HG03108 (cell line): ENCODE results near the gene MTRR.

ENCODE experiments used
- ATAC-seq: cut with Tn5 transposase; IDR thresholded peaks from one replicate; pipeline ENCODE4 v1.9.1; 2021; ENCODE audit warnings: moderate library complexity; ENCODE audit not compliant: unreplicated experiment

Gene MTRR

DNA sequence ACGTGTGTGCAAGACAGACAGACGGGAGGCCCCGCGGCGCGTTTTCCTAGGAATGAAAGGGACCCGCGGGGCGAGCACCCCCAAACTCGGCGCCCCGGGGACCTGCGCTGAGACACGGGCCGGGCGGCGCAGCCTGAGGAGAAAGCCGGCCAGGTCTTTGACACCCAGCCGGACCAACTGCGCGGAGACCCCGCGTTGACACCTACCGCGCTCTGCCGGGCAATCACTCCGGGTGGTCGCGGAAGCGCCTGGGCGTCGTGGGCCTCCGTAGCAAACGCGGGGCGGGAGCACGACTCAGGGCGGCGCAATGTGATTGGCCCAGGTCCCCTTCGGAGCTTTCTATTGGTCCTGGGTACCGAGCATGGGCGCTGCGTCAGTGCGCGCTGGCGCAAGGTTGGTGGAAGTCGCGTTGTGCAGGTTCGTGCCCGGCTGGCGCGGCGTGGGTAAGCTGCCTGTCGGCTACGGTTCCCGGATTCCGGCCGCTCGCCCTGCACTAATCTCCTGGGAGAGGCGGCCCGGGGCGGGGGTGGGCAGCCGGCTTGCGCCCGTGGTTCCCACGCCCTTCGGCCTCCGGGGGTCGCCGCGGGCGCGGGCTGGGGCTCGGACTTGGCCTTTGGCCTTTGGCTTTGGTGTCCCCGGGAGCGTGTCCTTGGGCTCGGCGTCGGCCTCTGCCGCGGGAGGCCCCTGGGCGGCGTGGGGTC lies at the start of gene MTRR, which contains the start of gene FASTKD3:
TSS of gene MTRR (plus strand) at position 376 of the 701 bp plus-strand sequence. CDS start 1,647 bp downstream, outside the sequence.
TSS of gene FASTKD3 (minus strand) at position 259 of the 701 bp plus-strand sequence. CDS start 948 bp downstream, outside the sequence.
- peak; percentile 96 for ATAC-seq

DNA sequence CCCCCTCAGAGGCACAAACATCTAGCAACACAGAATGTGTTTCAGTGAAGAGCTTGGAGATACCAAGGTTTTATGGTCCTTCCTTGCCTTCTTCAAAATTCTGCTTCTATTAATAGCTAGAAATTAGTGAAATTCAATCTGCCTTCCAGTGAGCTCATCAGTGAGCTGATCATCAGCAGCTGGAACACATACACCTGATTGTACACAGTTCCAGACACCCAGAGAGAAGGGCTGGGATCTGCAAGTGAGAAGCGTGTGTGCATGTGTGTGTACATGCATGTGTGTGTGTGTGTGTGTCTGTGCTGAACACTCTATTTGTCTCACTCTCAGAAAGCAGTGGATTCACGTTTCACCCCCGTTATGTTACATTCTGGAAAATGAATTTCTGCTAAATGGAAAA lies 46.5 kb upstream of the MTRR start:
- ATAC-seq = no peak

- no peak for ATAC-seq
These were observed 45.4 kb upstream of the MTRR start for GRCh38 chr5:7823594-7823993.

- no peak for ATAC-seq
These were observed 44.0 kb upstream of the MTRR start for GRCh38 chr5:7824995-7825394.

GRCh38 chr5:7825630-7826029 lies 43.3 kb upstream of the MTRR start:
- ATAC-seq = no peak

GRCh38 chr5:7827610-7828009 lies 41.3 kb upstream of the MTRR start:
- no peak for ATAC-seq

- no peak for ATAC-seq
These were observed 40.7 kb upstream of the MTRR start for GRCh38 chr5:7828269-7828668.

DNA sequence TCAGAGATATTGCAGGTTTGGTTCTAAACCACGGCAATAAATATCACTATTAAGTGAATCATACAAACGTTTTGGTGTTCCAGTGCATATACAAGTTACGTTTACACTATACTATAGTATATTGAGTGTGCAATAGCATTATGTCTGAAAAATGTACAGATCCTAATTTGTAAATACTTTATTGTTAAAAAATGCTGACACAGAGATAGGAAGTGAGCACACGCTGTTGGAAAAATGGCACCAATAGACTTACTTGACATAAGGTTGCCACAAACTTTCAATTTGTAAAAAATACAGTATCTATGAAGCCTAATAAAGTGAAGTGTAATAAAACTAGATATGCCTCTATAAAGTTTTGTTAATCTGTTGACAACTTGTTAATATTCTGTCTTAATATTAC lies 34.0 kb upstream of the MTRR start:
- no peak for ATAC-seq

GRCh38 chr5:7837403-7837802 lies 31.5 kb upstream of the MTRR start:
- ATAC-seq = no peak

DNA sequence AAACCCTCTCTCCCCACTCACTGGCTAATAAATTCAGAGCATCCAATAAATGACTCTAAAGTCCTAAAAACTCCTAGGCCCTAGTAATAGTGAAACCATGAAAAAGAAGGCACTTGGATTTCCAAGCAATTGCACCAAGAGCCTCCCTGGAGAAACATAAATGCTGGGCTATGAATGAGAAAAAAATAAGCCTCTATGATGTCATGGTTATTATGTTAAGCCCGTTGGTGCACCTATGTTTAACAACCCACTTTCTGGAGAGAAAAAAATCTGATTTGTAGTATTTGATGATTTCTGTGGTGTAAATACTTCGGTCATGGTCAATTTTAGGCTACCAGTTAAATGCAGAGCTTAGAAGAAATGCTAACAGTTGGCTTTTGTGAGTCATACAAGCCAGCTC lies 26.4 kb upstream of the MTRR start:
- no peak for ATAC-seq

DNA sequence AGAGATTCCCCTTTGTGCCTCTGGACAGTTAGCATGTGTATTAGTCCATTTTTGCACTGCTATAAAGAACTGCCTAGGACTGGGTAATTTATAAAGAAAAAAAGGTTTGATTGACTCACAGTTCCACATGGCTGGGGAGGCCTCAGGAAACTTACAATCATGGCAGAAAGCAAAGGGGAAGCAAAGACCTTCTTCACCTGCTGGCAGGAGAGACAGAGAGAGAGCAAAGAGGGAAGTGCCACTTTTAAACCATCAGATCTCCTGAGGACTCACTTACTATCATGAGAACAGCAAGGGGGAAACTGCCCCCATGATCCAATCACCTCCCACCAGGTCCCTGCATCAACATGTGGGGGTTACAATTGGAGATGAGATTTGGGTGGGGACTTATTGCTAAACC lies 24.0 kb upstream of the MTRR start:
- ATAC-seq = no peak

GRCh38 chr5:7845557-7845956 lies 23.4 kb upstream of the MTRR start:
- no peak for ATAC-seq

DNA sequence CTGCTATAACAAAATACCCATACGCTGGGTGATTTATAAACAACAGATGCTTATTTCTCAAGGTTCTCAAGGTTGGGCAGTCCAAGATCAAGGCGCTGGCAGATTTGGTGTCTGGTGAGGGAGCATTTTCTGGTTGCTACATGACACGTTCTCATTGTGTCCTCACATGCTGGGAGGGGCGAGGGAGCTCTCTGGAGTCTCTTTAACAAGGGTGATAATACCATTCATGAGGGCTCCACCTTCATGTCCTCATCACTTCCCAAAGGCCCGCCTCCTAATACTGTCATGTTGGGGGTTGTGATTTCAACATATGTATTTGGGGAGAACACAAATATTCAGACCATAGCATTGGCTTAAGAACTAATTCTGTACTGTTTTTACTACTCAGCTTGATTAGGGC lies 22.6 kb upstream of the MTRR start:
- no peak for ATAC-seq

DNA sequence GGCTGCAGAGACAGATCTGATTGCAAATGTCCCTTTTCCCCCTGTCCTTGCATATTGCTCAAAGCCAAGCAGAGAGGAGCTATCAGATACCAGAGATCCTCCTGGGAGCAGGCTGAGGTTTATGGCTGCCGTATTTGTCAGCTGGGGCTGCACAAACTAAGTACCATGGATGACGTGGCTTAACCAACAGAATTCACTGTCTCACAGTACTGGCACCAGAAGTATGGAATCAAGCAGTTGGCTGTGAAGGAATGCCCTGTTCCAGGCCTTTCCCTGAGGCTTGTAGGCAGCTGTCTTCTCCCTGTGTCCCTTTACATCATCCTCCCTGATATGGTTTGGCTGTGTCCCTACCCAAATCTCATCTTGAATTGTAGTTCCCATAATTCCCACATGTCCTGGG lies 20.7 kb upstream of the MTRR start:
- ATAC-seq = no peak

DNA sequence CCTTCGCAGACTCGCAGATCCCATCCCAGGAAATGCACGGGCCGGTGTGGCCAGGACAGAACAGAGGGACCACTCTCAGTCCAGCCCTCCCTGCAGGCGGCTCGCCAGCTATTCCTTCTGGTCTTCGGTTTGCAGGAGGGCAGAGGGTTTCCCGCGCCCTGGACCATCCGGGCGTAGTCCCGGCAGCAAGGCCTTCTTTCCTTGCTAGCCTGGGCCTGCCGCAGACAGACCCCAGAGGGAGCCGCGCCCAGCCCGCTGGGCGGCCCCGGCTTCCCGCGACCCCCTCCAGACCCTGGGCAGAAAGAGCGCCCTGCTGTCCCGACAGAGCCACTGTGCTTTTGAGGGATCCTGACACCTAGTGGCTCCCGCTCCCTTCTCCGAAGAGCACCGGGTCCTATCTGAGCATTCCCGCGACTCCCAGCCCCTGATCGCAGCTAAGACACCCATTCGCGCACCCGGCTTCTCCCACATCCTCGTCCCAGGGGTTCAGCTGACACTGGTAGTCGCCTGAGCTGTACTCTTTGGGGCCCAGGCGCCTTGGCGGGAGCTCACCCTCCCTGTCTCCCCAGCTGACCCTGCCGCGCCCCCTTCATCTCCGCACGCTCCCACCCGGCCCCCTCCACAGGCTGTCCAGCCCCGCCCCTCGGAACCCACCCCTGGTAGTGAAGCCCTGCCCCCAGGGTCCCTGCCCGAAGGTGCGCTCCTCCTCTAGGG lies 19.1 kb upstream of the MTRR start:
- ATAC-seq = no peak

DNA sequence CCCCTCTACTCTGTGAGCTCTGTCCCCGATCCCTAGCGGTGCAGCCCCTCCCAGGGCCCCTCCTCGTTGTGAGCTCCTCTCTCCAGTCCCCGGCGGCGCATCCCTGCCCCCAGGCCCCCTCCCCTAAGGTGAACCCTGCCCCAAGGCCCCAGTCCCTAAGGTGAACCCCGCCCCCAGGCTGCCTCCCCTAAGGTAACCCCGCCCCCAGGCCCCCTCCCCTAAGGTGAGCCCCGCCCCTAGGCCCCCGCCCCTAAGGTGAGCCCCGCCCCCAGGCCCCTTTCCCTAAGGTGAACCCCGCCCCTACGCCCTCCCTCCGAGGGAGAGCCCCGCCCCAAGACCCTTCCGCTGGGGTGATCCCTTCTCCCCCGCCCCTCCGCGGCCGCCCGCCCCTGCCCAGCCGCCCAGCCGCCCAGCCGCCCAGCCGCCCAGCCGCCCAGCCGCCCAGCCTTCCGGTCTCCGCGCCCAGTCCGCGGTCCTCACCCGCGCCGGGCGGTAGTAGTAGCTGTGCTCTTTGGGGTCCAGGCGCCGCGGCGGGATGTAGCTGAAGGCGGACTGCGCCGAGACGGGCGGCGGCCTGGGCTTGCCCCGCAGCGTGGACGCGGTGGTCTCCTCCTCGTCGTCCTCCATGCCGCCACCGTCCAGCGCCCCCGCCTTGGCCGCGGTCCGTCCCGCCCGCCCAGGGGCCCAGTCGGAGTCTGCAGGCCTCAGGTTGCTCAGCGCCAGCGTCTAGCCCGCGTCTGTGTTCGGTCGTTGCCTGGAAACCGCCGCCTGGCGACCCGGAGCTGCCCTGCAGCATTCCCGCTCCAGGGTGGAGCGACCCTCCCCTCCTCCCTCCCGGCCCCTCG lies 18.3 kb upstream of the MTRR start, which contains the start of gene CFAP90:
TSS of gene CFAP90 (minus strand) at position 739 of the 845 bp plus-strand sequence. CDS start at position 627, 112 bp downstream.
- ATAC-seq = no peak

- ATAC-seq = no peak
These were observed 17.7 kb upstream of the MTRR start for GRCh38 chr5:7851240-7851592.

GRCh38 chr5:7851617-7852289 lies 17.2 kb upstream of the MTRR start:
- ATAC-seq = no peak

- ATAC-seq = no peak
These were observed 16.4 kb upstream of the MTRR start for GRCh38 chr5:7852542-7852941.

- no peak for ATAC-seq
These were observed 16.0 kb upstream of the MTRR start for GRCh38 chr5:7852988-7853387.

DNA sequence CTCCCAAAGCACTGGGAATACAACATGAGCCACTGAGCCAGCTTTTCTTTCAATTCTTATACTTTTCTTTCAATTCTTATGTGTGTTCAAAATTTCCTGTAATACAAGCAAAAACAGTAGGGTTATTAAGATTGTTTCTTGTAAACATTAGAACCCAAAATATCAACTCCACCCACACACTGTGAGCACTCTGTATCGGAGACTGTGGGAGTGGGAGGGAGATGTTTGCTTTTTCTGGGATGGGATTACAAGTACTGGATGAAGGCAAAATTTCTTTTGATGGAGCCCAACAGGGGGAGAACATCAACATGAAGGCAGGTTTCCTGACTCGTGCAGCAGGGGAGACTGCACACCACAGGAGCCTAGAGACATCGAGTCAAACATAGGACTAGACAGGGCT lies 13.3 kb upstream of the MTRR start:
- ATAC-seq = no peak
